GM21825 (cell line): ENCODE results near the gene TMEM72.

Experiments
- ATAC-seq: cut with Tn5 transposase; IDR thresholded peaks from one replicate; pipeline ENCODE4 v1.9.1; 2021; ENCODE audit warnings: mild to moderate bottlenecking, moderate library complexity; ENCODE audit not compliant: unreplicated experiment

TMEM72 gene

GRCh38 chr10:44951576-44952226 is 40.6 kb downstream of the TMEM72 start:
- ATAC-seq: no peak

- no peak for ATAC-seq
Observed at GRCh38 chr10:44952779-44953231, 41.7 kb downstream of the TMEM72 start.

GRCh38 chr10:44954042-44954441 is 42.9 kb downstream of the TMEM72 start:
- no peak for ATAC-seq

GRCh38 chr10:44954962-44955361 is 43.8 kb downstream of the TMEM72 start:
- no peak for ATAC-seq

- no peak for ATAC-seq
Observed at GRCh38 chr10:44955413-44956070, 44.4 kb downstream of the TMEM72 start.

- ATAC-seq: no peak
Observed at GRCh38 chr10:44956226-44956625, 45.1 kb downstream of the TMEM72 start.

GRCh38 chr10:44956717-44957706 is 45.9 kb downstream of the TMEM72 start:
- no peak for ATAC-seq

GRCh38 chr10:44958196-44958897 is 47.2 kb downstream of the TMEM72 start:
- ATAC-seq: no peak

GRCh38 chr10:44958898-44959246 is 47.7 kb downstream of the TMEM72 start:
- ATAC-seq: no peak

- ATAC-seq: peak; percentile 97
Observed at GRCh38 chr10:44959247-44960087, 48.3 kb downstream of the TMEM72 start, which contains the start of gene RASSF4. Gene RASSF4 (plus strand): TSS chr10:44959802. CDS start chr10:44970203, 10,401 bp downstream.

- no peak for ATAC-seq
Observed at GRCh38 chr10:44960088-44960460, 48.9 kb downstream of the TMEM72 start.

- ATAC-seq: no peak
Observed at GRCh38 chr10:44960482-44961229, 49.5 kb downstream of the TMEM72 start.

GRCh38 chr10:44961230-44961571 is 50.1 kb downstream of the TMEM72 start:
- no peak for ATAC-seq

GRCh38 chr10:44961931-44962750 is 51.0 kb downstream of the TMEM72 start:
- ATAC-seq: no peak

- ATAC-seq: no peak
Observed at GRCh38 chr10:44962870-44963738, 52.0 kb downstream of the TMEM72 start.

GRCh38 chr10:44963772-44964633 is 52.9 kb downstream of the TMEM72 start:
- no peak for ATAC-seq

GRCh38 chr10:44965104-44965503 is 54.0 kb downstream of the TMEM72 start:
- no peak for ATAC-seq
